HuH-7 (cell line): ENCODE data around the gene CABP7.

ENCODE experiments used
- DNase-seq: peaks from one replicate; pipeline ENCODE4 v3.0.0; 2011; ENCODE audit warnings: low spot score

The CABP7 gene

DNA sequence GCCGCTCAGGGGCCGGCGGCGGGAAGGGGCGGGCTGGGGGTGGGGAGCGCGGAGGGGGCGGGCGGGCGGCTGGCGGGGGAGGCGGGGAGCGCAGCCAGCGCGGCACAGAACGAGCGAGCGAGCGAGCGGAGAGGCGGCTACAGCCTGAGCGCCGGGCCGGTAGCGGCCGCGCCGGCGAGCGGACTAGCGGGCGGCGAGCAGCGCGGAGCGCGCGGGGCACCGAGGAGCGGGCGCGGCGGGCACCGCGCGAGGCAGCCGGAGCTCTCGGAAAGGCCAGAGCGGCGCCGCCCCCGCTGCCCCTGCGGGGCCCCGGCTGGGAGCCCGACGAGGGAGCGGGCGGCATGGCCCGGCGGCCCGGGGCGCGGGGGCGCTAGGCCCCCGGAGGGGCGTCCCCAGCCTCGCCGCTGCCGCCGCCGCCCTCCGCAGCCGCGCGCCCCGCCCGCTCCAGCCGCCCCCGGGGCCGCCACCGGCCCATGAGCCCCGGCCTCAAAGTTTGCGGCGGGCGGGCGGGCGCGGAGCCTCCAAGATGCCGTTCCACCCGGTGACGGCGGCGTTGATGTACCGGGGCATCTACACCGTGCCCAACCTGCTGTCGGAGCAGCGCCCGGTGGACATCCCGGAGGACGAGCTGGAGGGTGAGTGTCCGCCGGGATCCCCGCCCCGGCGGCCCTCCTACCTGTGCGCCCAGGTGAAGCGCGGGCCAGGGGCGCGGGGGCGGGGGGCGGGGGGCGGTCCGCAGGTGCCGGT is at the start of gene CABP7:
Gene CABP7, plus strand, starts transcription at position 105 of the 747 bp plus-strand sequence. Its CDS starts 422 bp downstream, at position 527.
- DNase-seq = no peak

DNA sequence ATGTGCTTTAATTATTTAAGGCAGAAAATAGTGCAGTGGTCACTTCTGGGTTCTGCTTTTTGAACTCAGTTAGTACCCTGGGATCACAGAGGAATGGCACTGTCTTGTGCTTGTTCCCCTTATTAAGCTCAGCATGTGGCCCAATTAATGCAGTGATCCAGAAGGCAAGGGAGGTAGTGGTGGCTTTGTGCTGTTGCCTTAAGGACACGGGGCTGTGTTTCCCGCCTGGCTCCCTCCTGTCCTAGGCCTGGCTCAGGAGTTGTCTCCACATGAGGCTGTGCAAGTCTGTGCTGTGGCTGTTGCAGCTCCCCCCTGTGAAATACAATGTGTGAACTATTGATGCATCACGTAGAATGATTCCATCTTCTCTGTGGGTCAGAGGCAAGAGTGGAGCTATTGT is 49.2 kb upstream of the CABP7 start:
- DNase-seq = no peak

- DNase-seq = no peak
These were observed 46.3 kb upstream of the CABP7 start for GRCh38 chr22:29673361-29674066.

GRCh38 chr22:29674121-29674520 is 45.7 kb upstream of the CABP7 start:
- DNase-seq = no peak

DNA sequence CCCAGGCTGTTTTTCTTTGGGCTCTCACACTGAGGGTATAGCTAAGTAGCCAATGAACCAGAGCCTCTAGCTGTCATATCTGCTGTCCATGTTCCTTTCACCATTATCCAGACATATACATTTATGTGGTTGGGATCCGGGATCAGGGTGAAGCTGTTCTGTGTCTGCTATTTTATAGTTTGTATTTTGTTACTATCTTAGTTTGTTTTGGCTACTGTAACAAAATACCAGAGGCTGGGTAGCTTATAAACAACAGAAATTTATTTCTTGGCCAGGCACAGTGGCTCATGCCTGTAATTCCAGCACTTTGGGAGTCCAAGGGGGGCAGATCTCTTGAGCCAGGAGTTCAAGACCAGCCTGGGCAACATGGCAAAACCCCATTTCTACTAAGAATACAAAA is 40.5 kb upstream of the CABP7 start:
- no peak for DNase-seq

- DNase-seq = no peak
These were observed 36.3 kb upstream of the CABP7 start for GRCh38 chr22:29683536-29683935.

DNA sequence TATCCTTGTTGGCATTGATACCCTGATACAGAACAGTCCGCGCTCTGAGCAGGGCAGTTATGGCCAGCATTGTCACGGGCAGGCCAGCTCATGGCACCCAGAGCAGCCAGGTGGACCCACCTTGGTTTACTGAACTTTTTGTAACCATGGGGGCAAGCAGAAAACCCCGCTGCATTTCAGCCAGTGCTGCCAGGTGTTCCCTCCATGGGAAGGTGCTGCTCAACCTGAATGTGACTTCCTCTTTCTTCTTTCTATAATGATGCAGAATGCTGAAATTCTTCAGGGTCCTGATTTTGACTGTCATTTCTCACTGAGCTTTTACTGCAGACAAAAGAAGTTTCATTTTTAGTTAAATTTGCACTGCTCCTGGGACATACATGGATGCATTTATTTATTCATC is 35.6 kb upstream of the CABP7 start:
- DNase-seq = no peak

DNA sequence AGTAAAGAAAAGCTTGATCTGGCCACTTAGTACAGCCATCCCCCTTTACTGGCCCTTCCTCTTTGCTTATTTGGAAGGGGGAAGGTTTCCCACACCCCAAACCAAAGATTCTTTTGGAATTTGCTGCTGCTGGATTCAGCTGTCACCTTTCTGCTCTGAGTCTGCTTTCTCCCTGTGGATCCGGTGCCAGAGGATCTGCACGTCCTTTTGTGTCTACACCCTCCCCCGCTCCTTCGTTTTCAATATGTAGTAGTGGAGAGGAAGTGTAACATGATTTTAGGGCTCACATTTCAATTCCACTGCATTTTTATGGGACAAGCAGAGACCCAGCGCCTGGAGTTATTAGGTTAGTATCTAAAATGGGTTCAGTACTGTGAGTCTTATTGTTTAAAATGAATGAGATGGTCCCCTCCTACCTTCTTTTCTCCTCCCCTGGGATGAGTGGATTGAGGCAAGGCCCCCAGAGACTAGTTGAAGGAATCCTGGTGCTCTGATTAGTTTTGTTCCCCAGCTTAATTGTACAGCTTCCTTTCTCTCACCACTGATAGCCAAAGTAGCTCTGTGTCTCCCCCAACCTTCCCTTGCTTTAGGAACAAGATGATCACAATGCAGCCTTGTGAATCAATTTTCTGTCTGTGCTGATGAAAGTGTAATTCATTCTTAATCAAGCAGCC is 30.5 kb upstream of the CABP7 start:
- no peak for DNase-seq

DNA sequence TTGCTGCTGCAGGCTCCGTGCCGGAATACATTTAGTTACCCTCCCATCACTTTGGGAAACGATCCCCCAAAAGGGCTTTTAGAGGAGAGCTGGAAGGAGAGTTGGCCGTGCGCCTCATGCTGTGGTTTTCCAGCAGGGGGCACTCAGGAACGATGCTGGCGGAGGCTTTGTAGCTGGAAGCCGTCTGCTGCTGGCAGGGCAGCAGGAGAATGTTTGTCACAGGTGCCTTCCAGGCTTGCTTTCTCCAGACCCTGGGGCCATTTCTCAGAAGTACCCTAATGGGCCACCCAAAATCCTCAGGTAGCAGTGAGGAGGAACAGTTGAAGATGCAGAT is 30.0 kb upstream of the CABP7 start:
- peak; percentile 94 for DNase-seq

GRCh38 chr22:29690476-29690875 is 29.3 kb upstream of the CABP7 start:
- no peak for DNase-seq

- DNase-seq = no peak
These were observed 28.0 kb upstream of the CABP7 start for GRCh38 chr22:29691636-29692326.

GRCh38 chr22:29692327-29692640 is 27.5 kb upstream of the CABP7 start:
- DNase-seq = no peak

DNA sequence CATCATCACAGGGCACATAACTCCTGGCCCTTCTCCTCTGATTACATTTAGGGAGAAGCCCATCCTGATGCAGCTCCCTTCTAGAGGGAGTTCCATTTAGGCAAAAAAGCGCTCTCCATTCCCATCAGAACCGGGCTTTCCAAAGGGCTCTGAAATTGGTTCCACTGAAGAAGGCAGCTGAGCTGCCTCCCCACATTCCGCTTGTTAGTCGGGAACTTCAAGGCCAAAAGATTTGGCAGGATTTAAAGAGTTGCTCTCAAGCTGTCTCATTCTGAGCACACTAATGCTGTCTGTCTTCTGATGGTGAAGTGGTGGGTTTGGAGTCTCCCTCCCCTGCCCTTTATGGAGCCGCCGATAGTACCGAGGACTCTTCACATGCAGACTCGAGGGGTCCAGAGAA is 26.6 kb upstream of the CABP7 start:
- DNase-seq = no peak

- no peak for DNase-seq
These were observed 26.1 kb upstream of the CABP7 start for GRCh38 chr22:29693671-29694070.

DNA sequence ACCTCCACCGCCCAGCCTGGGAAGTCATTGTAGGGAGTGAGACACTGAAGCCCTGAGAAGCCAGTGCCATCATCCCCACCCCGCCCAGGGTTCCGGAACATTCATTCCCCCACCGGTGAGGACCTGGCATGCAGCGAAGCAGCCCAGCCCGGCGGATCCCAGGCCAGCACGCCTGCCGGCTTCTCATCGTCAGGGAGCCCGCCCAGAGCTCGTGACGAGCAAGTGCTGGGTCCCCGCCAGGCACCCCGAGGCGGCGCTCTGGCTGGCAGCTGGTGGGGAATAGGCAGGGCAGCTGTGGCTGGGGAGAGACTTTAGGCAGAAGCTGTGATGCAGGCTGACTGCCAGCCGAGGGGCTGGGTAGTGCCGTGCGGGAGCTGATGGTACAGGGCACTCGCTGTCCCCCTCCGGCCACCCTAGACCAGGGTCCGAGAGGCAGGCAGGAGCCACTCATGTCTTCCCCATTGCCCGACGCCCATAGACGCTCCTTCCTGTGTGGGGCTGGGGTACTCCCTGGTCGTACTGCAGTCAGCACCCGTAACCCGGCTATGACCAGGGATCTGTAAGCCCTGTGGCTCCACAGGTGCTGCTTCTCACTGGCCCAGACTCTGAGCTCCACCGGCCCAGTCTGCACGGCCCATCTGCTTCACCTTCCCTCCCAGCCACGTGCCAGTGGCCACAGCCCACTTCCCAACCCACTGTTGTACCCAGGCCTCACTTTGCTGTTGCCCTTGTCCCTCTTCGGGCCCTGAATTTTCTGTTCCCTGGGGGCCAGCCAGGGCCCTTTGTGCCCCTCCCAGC is 24.5 kb upstream of the CABP7 start:
- DNase-seq = no peak

DNA sequence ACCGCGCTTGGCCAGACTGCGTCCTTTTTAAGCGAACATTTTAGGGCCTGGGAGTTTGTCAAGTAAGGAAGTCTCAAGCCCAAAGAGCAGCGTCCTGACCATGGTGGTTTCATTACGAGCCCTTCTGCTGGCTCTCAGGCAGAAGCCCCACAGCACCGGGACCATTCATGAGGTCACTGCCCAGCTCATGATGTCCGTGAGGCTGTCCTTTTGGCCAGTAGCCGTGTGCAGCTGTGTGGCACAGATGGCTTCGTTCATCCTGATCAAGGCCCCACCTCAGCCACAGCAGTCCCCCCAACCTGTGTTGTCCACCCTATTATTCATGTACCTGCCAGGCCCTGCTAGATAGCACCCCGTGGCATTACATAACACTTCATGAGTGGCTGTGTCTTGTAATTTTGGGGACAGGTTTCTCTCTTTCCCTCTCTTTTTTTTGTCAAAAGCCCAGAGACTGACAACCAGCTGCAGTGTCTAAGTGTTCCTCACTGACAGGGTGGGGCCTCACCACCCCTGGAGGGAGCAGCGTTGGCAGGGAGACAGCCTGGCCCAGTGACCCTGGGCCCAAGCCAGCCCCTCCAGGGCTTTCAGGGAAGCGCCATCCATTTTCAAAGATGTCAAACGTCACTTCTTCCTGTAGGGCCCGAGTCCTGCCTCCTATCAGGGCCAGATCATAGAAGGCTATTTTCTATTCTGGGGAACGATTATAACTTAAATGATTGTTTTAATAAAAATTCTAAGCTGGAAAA is 21.8 kb upstream of the CABP7 start:
- DNase-seq = no peak

DNA sequence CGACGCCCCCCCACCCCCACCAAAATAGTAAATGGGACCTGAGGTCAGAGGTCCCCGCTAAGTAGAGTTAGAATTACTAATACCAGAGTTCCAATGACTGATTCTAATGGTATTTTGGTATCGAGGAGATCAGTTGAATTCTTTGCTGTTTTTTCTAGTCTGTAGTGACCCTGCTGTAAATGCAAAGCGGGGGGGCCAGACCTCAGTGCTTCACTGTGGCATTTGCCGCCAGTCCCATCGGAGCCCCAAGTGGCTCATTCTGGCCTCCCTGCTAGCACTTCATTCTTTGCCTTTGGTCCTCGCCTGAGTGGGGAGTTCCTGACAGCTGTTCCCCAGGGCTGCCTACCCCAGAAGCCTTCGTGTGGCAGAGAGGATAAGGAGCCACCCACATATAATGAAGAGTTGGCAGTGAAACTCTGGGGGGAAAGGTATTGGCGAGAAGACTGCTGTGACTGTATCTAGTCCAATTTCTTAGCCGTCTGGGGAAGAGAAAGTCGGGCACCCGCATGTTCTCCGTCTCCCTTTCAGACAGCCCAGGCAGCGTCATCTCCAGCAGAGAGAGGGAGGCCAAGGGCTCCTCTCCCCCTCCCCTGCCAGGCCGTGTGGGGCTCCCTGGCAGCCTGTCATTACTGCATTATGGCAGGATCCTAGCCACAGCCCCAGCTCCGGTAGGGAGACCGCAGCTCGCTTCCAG is 19.4 kb upstream of the CABP7 start:
- no peak for DNase-seq

- DNase-seq = no peak
These were observed 19.0 kb upstream of the CABP7 start for GRCh38 chr22:29700900-29701154.

- DNase-seq = no peak
These were observed 18.4 kb upstream of the CABP7 start for GRCh38 chr22:29701155-29701999.
